OCI-LY7 (cell line): ENCODE measurements around the gene MOB3A.

Experiments used
- EZH2phosphoT487 ChIP-seq: fragments of 200-600 bp; sonication (generic); IDR thresholded peaks from 2 replicates; pipeline ENCODE4 v1.6.1; 2018; ENCODE audit warnings: low read depth, borderline replicate concordance, mild to moderate bottlenecking, mixed run types, antibody characterized with exemption, low read length, moderate library complexity, mixed read lengths
- TF ChIP-seq, protein P1 (sequence below): fragments of 200-600 bp; sonication (generic); conservative IDR thresholded peaks from 2 replicates; pipeline ENCODE4 v1.5.1; 2014; ENCODE audit warnings: mild to moderate bottlenecking, antibody characterized with exemption, low read length, moderate library complexity, mixed read lengths

DNA sequence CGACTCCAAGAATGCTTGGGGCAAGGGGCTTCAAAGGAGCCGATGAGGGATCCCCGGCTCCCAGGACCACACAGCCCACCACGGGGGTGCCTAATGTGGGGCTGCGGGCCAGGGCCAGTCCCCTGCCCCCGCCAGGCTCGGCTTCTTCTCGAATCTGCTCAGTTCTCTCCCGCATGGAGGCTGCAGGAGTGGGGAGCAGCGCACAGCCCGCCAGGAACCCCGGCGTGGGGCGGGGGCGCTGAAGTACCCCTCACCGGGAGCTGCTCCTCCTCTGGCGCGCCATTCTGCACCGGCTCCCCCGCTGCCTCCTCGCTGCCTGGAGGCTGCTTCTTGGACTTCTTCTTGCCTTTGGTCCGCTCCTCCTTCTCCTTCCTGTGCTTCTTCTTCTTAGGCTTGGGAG, 15.3 kb upstream of the MOB3A start:
- TF ChIP-seq, protein P1, sequence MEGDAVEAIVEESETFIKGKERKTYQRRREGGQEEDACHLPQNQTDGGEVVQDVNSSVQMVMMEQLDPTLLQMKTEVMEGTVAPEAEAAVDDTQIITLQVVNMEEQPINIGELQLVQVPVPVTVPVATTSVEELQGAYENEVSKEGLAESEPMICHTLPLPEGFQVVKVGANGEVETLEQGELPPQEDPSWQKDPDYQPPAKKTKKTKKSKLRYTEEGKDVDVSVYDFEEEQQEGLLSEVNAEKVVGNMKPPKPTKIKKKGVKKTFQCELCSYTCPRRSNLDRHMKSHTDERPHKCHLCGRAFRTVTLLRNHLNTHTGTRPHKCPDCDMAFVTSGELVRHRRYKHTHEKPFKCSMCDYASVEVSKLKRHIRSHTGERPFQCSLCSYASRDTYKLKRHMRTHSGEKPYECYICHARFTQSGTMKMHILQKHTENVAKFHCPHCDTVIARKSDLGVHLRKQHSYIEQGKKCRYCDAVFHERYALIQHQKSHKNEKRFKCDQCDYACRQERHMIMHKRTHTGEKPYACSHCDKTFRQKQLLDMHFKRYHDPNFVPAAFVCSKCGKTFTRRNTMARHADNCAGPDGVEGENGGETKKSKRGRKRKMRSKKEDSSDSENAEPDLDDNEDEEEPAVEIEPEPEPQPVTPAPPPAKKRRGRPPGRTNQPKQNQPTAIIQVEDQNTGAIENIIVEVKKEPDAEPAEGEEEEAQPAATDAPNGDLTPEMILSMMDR = no peak
- TF ChIP-seq EZH2phosphoT487 = no peak
